Measurements from ENCODE around the gene VTCN1.

The VTCN1 gene

GRCh38 chr1:117209094-117209493 is 1.6 kb downstream of the VTCN1 start:
- no peak for DNase-seq (ENCODE audit: low read depth)

GRCh38 chr1:117208580-117208979 is 2.1 kb downstream of the VTCN1 start:
- no peak for DNase-seq (ENCODE audit: low read depth)

- DNase-seq (ENCODE audit: low read depth), result no peak
Observed at GRCh38 chr1:117205368-117205767, 5.4 kb downstream of the VTCN1 start.

- no peak for DNase-seq (ENCODE audit: low read depth)
Observed at GRCh38 chr1:117201808-117202207, 8.9 kb downstream of the VTCN1 start.

- DNase-seq (ENCODE audit: low read depth), result no peak
Observed at GRCh38 chr1:117198097-117198496, 12.6 kb downstream of the VTCN1 start.

GRCh38 chr1:117189726-117190125 is 21.0 kb downstream of the VTCN1 start:
- no peak for DNase-seq (ENCODE audit: low read depth)

GRCh38 chr1:117188816-117189437 is 21.8 kb downstream of the VTCN1 start:
- no peak for DNase-seq (ENCODE audit: low read depth)

GRCh38 chr1:117188170-117188815 is 22.4 kb downstream of the VTCN1 start:
- DNase-seq (ENCODE audit: low read depth), result no peak

- no peak for DNase-seq (ENCODE audit: low read depth)
Observed at GRCh38 chr1:117183112-117183511, 27.6 kb downstream of the VTCN1 start.

GRCh38 chr1:117182319-117182718 is 28.4 kb downstream of the VTCN1 start:
- DNase-seq (ENCODE audit: low read depth), result no peak

GRCh38 chr1:117181630-117182041 is 29.1 kb downstream of the VTCN1 start:
- no peak for DNase-seq (ENCODE audit: low read depth)

GRCh38 chr1:117180147-117180967 is 30.4 kb downstream of the VTCN1 start:
- DNase-seq (ENCODE audit: low read depth), result no peak

- DNase-seq (ENCODE audit: low read depth), result no peak
Observed at GRCh38 chr1:117179471-117179870, 31.3 kb downstream of the VTCN1 start.

GRCh38 chr1:117178756-117179155 is 32.0 kb downstream of the VTCN1 start:
- no peak for DNase-seq (ENCODE audit: low read depth)

GRCh38 chr1:117177376-117177775 is 33.4 kb downstream of the VTCN1 start:
- DNase-seq (ENCODE audit: low read depth), result no peak

- no peak for DNase-seq (ENCODE audit: low read depth)
Observed at GRCh38 chr1:117176579-117176978, 34.1 kb downstream of the VTCN1 start.

- DNase-seq (ENCODE audit: low read depth), result no peak
Observed at GRCh38 chr1:117174851-117175250, 35.9 kb downstream of the VTCN1 start.

- DNase-seq (ENCODE audit: low read depth), result no peak
Observed at GRCh38 chr1:117173691-117174090, 37.0 kb downstream of the VTCN1 start.

- no peak for DNase-seq (ENCODE audit: low read depth)
Observed at GRCh38 chr1:117173006-117173405, 37.7 kb downstream of the VTCN1 start.

GRCh38 chr1:117171900-117172511 is 38.7 kb downstream of the VTCN1 start:
- no peak for DNase-seq (ENCODE audit: low read depth)

GRCh38 chr1:117169871-117170596 is 40.7 kb downstream of the VTCN1 start:
- DNase-seq (ENCODE audit: low read depth), result no peak

GRCh38 chr1:117167402-117167801 is 43.3 kb downstream of the VTCN1 start:
- DNase-seq (ENCODE audit: low read depth), result no peak

All from activated T-cell treated with anti-CD3 and anti-CD28 coated beads for 1 hour (primary cell).